Suprapubic skin (tissue), 4 donors: ENCODE data around the gene MINK1. TPM values are rescaled to one million over a fixed set of nuclear protein-coding genes. Genes with fewer than 3 reads are reported as not detected.

Source experiments
- DNase-seq, 2 donors: peaks; one replicate each; pipeline ENCODE4 v3.0.0-alpha.2; 2019; ENCODE audit warnings: low spot score in 2 of 2
- H3K27ac ChIP-seq: fragments of 200-600 bp; sonication (generic); one replicate; pipeline ENCODE4 v1.5.1; 2019
- H3K27me3 ChIP-seq: fragments of 200-600 bp; sonication (generic); one replicate; pipeline ENCODE4 v1.5.1; 2019
- H3K36me3 ChIP-seq: fragments of 200-600 bp; sonication (generic); one replicate; pipeline ENCODE4 v1.5.1; 2019
- H3K4me1 ChIP-seq: fragments of 200-600 bp; sonication (generic); one replicate; pipeline ENCODE4 v1.5.1; 2019
- H3K4me3 ChIP-seq: fragments of 200-600 bp; sonication (generic); one replicate; pipeline ENCODE4 v1.5.1; 2019; ENCODE audit warnings: mild to moderate bottlenecking
- H3K9me3 ChIP-seq: fragments of 200-600 bp; sonication (generic); one replicate; pipeline ENCODE4 v1.5.1; 2019
- CTCF ChIP-seq, 2 donors: fragments of 200-600 bp in 1 of 2; fragments of 450-650 bp in 1 of 2; sonication (generic) in 1 of 2; IDR thresholded peaks; one replicate each; pipeline ENCODE4 v1.5.1; 2016 to 2019; ENCODE audit warnings: antibody characterized with exemption in 2 of 2, mild to moderate bottlenecking in 1 of 2, moderate library complexity in 1 of 2
- EP300 ChIP-seq: sonication (generic); formaldehyde crosslinking; IDR thresholded peaks from one replicate; pipeline ENCODE4 v1.6.1; 2017; ENCODE audit warnings: antibody characterized with exemption
- POLR2A ChIP-seq, 2 donors: fragments of 450-650 bp; IDR thresholded peaks; one replicate each; pipeline ENCODE4 v1.6.1; 2017; ENCODE audit warnings: antibody characterized with exemption in 2 of 2, mild to moderate bottlenecking in 2 of 2, moderate library complexity in 2 of 2
- POLR2AphosphoS5 ChIP-seq, 3 donors: sonication (generic); formaldehyde crosslinking; IDR thresholded peaks; one replicate each; pipeline ENCODE4 v1.6.1; 2017; ENCODE audit warnings: antibody characterized with exemption in 3 of 3
- WGBS: methylation state at CpG from one replicate; pipeline ENCODE4 v1.1.5; 2018; 5-methylcytosine and 5-hydroxymethylcytosine counted together
- total RNA-seq, 4 donors: library from RNA; depleted of rRNA; stranded (reverse); fragments of >200 nt; gene quantifications; one replicate each; pipeline ENCODE4 v1.1.0, GENCODE V29; 2016

The MINK1 gene
- total RNA-seq, 4 donors from 2014 or later = 141 to 352 (median 169) TPM

- no peak overlapping the region for H3K27ac ChIP-seq
- TF ChIP-seq POLR2A (IDR thresholded peaks at IDR 0.05) = no peak
- TF ChIP-seq POLR2AphosphoS5 (IDR thresholded peaks at IDR 0.05) = no peak
- no peak for TF ChIP-seq CTCF (IDR thresholded peaks at IDR 0.05)
- TF ChIP-seq EP300 = no peak
- no peaks in the 10 kb centered on the region for H3K9me3 ChIP-seq
- no peak overlapping the region for H3K4me3 ChIP-seq
- no peaks in the 10 kb centered on the region for H3K27me3 ChIP-seq
- DNase-seq = no peak
- WGBS = 90% methylated on average over 3 of the region's 4 CpGs
- H3K36me3 ChIP-seq = peaks cover 55% of the 10 kb centered on the region
- peaks cover 17% of the 10 kb centered on the region for H3K4me1 ChIP-seq
Observed at GRCh38 chr17:4884489-4884888, 51.3 kb downstream of the MINK1 start.

GRCh38 chr17:4886830-4887229 lies 53.7 kb downstream of the MINK1 start:
- TF ChIP-seq CTCF (IDR thresholded peaks at IDR 0.05) (no peak), POLR2A (IDR thresholded peaks at IDR 0.05) (no peak), EP300 (no peak), POLR2AphosphoS5 (IDR thresholded peaks at IDR 0.05) (no peak)
- Histone ChIP-seq H3K27ac (no peak overlapping the region), H3K9me3 (no peaks in the 10 kb centered on the region), H3K27me3 (no peaks in the 10 kb centered on the region), H3K4me1 (peaks cover 4% of the 10 kb centered on the region), H3K4me3 (no peak overlapping the region), H3K36me3 (peaks cover 70% of the 10 kb centered on the region)
- WGBS = 95% methylated on average over 10 of the region's 12 CpGs
- DNase-seq = no peak

GRCh38 chr17:4887581-4887980 lies 54.4 kb downstream of the MINK1 start:
- Histone ChIP-seq H3K27me3 (no peaks in the 10 kb centered on the region), H3K27ac (no peak overlapping the region), H3K36me3 (peaks cover 78% of the 10 kb centered on the region), H3K9me3 (no peaks in the 10 kb centered on the region), H3K4me3 (no peak overlapping the region), H3K4me1 (no peaks in the 10 kb centered on the region)
- DNase-seq = no peak
- WGBS = 92% methylated on average over 17 of the region's 18 CpGs
- TF ChIP-seq EP300 (no peak), POLR2A (IDR thresholded peaks at IDR 0.05) (no peak), POLR2AphosphoS5 (IDR thresholded peaks at IDR 0.05) (no peak), CTCF (IDR thresholded peaks at IDR 0.05) (no peak)

GRCh38 chr17:4891411-4892410 lies 58.6 kb downstream of the MINK1 start:
- 68% methylated on average over 16 of the region's 42 CpGs for WGBS
- H3K9me3 ChIP-seq = no peaks in the 10 kb centered on the region
- H3K4me3 ChIP-seq = no peak overlapping the region
- no peak overlapping the region for H3K27ac ChIP-seq
- H3K36me3 ChIP-seq = peaks cover 92% of the 10 kb centered on the region
- H3K27me3 ChIP-seq = no peaks in the 10 kb centered on the region
- H3K4me1 ChIP-seq = no peaks in the 10 kb centered on the region
- TF ChIP-seq EP300 = no peak
- TF ChIP-seq POLR2A (IDR thresholded peaks at IDR 0.05) = no peak
- TF ChIP-seq POLR2AphosphoS5 (IDR thresholded peaks at IDR 0.05) = no peak
- TF ChIP-seq CTCF (IDR thresholded peaks at IDR 0.05) = no peak
- peak in 1 of 2 donors; percentile 66 for DNase-seq

- Histone ChIP-seq H3K9me3 (no peaks in the 10 kb centered on the region), H3K4me3 (no peak overlapping the region), H3K27ac (no peak overlapping the region), H3K4me1 (no peaks in the 10 kb centered on the region), H3K36me3 (peaks cover 89% of the 10 kb centered on the region), H3K27me3 (no peaks in the 10 kb centered on the region)
- no peak for DNase-seq
- WGBS = 86% methylated on average over 9 of the region's 23 CpGs
- no peak for TF ChIP-seq POLR2AphosphoS5 (IDR thresholded peaks at IDR 0.05)
- no peak for TF ChIP-seq EP300
- TF ChIP-seq CTCF (IDR thresholded peaks at IDR 0.05) = no peak
- TF ChIP-seq POLR2A (IDR thresholded peaks at IDR 0.05) = no peak
Observed at GRCh38 chr17:4892499-4893221, 59.5 kb downstream of the MINK1 start.
